ENCODE results near the gene PLEKHG4B.

PLEKHG4B gene

DNA sequence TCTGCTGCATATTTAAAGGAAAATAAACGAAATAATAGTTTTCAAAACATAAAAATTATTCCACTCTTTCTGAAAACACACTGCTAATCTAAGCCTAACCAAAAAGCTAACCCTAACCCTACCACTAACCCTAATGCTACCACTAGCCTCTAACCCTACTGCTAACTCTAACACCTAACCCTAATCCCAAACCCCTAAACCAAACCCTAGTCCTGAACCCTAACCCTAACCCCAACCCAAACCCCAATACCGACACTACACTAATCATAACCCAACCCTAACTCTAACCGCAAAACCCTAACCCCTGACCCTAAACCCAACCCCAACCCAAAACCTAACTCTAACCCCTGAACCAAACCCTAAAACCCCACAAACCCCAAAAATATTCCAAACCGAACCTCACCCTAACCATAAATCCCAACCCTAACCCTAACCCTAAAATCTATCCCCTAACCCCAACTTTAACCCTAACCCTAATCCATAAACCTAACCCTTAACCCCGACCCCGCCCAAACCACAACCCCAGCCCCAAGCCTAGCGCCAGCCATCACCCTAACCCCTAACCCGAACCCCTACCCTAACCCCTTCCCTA lies 41.9 kb upstream of the PLEKHG4B start:
- no peaks in the 10 kb centered on the region for H3K36me3 ChIP-seq (ENCODE audit: insufficient read depth, low read length)
- TF ChIP-seq, protein P1, sequence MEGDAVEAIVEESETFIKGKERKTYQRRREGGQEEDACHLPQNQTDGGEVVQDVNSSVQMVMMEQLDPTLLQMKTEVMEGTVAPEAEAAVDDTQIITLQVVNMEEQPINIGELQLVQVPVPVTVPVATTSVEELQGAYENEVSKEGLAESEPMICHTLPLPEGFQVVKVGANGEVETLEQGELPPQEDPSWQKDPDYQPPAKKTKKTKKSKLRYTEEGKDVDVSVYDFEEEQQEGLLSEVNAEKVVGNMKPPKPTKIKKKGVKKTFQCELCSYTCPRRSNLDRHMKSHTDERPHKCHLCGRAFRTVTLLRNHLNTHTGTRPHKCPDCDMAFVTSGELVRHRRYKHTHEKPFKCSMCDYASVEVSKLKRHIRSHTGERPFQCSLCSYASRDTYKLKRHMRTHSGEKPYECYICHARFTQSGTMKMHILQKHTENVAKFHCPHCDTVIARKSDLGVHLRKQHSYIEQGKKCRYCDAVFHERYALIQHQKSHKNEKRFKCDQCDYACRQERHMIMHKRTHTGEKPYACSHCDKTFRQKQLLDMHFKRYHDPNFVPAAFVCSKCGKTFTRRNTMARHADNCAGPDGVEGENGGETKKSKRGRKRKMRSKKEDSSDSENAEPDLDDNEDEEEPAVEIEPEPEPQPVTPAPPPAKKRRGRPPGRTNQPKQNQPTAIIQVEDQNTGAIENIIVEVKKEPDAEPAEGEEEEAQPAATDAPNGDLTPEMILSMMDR (IDR thresholded peaks at IDR 0.05; ENCODE audit: borderline replicate concordance, extremely low read depth, low read length, poor library complexity, severe bottlenecking): no peak
- no peak for TF ChIP-seq EZH2 (IDR thresholded peaks at IDR 0.05; ENCODE audit: borderline replicate concordance, low read depth, low read length, severe bottlenecking)
- H4K20me1 ChIP-seq (ENCODE audit: insufficient read depth, low read length): no peaks in the 10 kb centered on the region
- no peaks in the 10 kb centered on the region for H3K79me2 ChIP-seq (ENCODE audit: insufficient read depth, low read length)
- no peaks in the 10 kb centered on the region for H3K4me1 ChIP-seq (ENCODE audit: insufficient read depth, low read length)
- H2AFZ ChIP-seq (ENCODE audit: low read depth, low read length): no peak overlapping the region
- H3K4me3 ChIP-seq (ENCODE audit: low read depth in 1 of 2, low read length in 2 of 2): no peak overlapping the region
- no peak overlapping the region for H3K4me2 ChIP-seq (ENCODE audit: insufficient read depth, low read length)
- no peak for ATAC-seq (ENCODE audit: insufficient read depth, low read depth)
- H3K27me3 ChIP-seq (ENCODE audit: insufficient read depth, low read length, poor library complexity): peaks cover 8% of the 10 kb centered on the region
- no peak overlapping the region for H3K27ac ChIP-seq (ENCODE audit: low read length)
- no peaks in the 10 kb centered on the region for H3K9me3 ChIP-seq (ENCODE audit: insufficient read depth, low read length, severe bottlenecking)
- no peak for DNase-seq
- H3K9ac ChIP-seq (ENCODE audit: low read depth, low read length): no peak overlapping the region

DNA sequence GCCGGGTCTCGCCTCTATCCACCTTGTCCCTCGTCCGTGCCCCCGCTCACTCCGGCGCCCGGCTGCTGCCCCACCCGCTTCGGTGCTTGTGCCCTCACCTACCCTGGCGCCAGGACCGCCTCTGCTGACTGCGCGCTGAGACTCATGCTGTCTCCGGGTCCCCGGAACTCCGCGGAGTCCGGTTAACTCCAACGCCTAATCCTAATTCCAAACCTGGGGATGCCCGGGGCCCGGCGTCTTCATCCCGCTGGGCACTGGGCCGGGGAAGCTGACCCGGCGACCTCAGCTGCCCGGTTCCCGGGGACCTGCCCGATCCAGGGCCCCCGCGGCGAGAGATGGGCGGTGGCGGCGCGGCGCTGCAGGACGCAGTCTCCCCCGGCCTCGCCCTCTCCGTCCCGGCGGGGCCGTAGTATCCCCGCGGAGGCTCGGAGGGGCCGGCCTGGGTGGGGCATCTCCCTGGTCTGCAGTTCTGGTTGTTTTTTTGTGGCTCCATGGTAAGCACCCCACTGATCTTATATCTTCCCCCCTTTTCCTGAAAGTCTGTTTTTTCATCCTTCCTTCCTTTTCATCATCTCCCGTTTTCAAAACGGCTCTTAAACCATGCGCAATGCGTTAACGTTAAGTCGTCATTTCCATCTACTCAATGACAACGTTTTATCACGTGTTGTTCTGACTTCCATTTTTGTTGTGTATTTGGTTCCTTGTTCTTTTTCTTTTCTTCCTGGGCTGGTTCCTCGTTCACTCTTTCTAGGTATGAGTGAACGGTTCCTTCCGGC lies 41.1 kb upstream of the PLEKHG4B start:
- ATAC-seq (ENCODE audit: insufficient read depth, low read depth) (no peak), DNase-seq (no peak)
- Histone ChIP-seq H2AFZ (ENCODE audit: low read depth, low read length) (no peak overlapping the region), H4K20me1 (ENCODE audit: insufficient read depth, low read length) (no peaks in the 10 kb centered on the region), H3K27me3 (ENCODE audit: insufficient read depth, low read length, poor library complexity) (peaks cover 6% of the 10 kb centered on the region), H3K9ac (ENCODE audit: low read depth, low read length) (no peak overlapping the region), H3K4me1 (ENCODE audit: insufficient read depth, low read length) (no peaks in the 10 kb centered on the region), H3K4me2 (ENCODE audit: insufficient read depth, low read length) (no peak overlapping the region), H3K36me3 (ENCODE audit: insufficient read depth, low read length) (no peaks in the 10 kb centered on the region), H3K27ac (ENCODE audit: low read length) (no peak overlapping the region), H3K79me2 (ENCODE audit: insufficient read depth, low read length) (no peaks in the 10 kb centered on the region), H3K9me3 (ENCODE audit: insufficient read depth, low read length, severe bottlenecking) (no peaks in the 10 kb centered on the region), H3K4me3 (ENCODE audit: low read depth in 1 of 2, low read length in 2 of 2) (no peak overlapping the region)
- TF ChIP-seq, protein P1 (IDR thresholded peaks at IDR 0.05; ENCODE audit: borderline replicate concordance, extremely low read depth, low read length, poor library complexity, severe bottlenecking): no peak
- TF ChIP-seq EZH2 (IDR thresholded peaks at IDR 0.05; ENCODE audit: borderline replicate concordance, low read depth, low read length, severe bottlenecking): no peak

DNA sequence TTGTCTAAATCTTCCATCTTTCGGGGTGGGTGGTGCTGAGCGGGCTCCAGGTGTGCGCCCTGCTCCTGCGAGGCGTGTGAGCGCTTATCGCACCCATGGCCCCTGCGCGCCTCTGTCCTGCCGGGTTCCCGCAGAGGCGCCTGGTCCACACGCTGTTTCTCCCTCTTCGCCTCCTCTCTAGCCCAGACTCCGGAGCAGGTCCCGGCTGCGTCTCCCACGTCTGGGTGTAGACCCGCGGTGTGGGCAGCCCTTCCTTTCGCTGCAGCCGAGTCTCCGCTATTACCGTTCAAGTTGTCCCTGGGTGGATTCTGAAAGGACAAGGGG lies 40.5 kb upstream of the PLEKHG4B start:
- TF ChIP-seq, protein P1 (IDR thresholded peaks at IDR 0.05; ENCODE audit: borderline replicate concordance, extremely low read depth, low read length, poor library complexity, severe bottlenecking): no peak
- TF ChIP-seq EZH2 (IDR thresholded peaks at IDR 0.05; ENCODE audit: borderline replicate concordance, low read depth, low read length, severe bottlenecking): no peak
- Histone ChIP-seq H3K9ac (ENCODE audit: low read depth, low read length) (no peak overlapping the region), H3K4me2 (ENCODE audit: insufficient read depth, low read length) (no peak overlapping the region), H3K9me3 (ENCODE audit: insufficient read depth, low read length, severe bottlenecking) (no peaks in the 10 kb centered on the region), H3K79me2 (ENCODE audit: insufficient read depth, low read length) (no peaks in the 10 kb centered on the region), H3K36me3 (ENCODE audit: insufficient read depth, low read length) (no peaks in the 10 kb centered on the region), H3K27me3 (ENCODE audit: insufficient read depth, low read length, poor library complexity) (peaks cover under 1% of the 10 kb centered on the region), H2AFZ (ENCODE audit: low read depth, low read length) (no peak overlapping the region), H4K20me1 (ENCODE audit: insufficient read depth, low read length) (no peaks in the 10 kb centered on the region), H3K27ac (ENCODE audit: low read length) (no peak overlapping the region), H3K4me3 (ENCODE audit: low read depth in 1 of 2, low read length in 2 of 2) (no peak overlapping the region), H3K4me1 (ENCODE audit: insufficient read depth, low read length) (no peaks in the 10 kb centered on the region)
- ATAC-seq (ENCODE audit: insufficient read depth, low read depth) (no peak), DNase-seq (no peak)
